GM19035 (cell line): ENCODE results near the gene ASXL2.
"Not testable (repeated sequence)": the region's sequence is repeated elsewhere in the genome, so short reads cannot be mapped to it uniquely, and the experiment has no call there.

Experiments
- ATAC-seq: cut with Tn5 transposase; IDR thresholded peaks from one replicate; pipeline ENCODE4 v1.9.1; 2021; ENCODE audit not compliant: unreplicated experiment

Gene ASXL2

DNA sequence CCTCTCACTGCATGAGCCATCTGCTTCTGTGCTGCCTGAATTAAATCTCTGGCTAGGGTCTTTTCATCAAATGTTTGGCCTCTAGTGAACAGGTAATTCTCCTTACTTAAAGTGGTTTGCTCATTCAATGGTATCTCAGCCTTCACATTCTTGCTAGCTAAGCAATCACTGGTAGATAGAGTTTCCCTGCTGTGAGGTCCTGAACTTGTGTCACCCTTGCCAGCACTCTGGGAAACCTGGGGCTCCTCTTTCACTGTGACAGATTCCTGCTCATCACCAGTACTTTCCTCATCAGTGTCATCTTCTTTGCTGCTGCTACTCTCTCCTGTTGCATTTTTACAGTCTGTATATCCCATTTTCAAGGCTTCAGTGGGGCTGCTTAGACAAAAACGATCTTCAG lies 135.8 kb downstream of the ASXL2 start:
- no peak for ATAC-seq

GRCh38 chr2:25740810-25741381 lies 137.4 kb downstream of the ASXL2 start:
- no peak for ATAC-seq

DNA sequence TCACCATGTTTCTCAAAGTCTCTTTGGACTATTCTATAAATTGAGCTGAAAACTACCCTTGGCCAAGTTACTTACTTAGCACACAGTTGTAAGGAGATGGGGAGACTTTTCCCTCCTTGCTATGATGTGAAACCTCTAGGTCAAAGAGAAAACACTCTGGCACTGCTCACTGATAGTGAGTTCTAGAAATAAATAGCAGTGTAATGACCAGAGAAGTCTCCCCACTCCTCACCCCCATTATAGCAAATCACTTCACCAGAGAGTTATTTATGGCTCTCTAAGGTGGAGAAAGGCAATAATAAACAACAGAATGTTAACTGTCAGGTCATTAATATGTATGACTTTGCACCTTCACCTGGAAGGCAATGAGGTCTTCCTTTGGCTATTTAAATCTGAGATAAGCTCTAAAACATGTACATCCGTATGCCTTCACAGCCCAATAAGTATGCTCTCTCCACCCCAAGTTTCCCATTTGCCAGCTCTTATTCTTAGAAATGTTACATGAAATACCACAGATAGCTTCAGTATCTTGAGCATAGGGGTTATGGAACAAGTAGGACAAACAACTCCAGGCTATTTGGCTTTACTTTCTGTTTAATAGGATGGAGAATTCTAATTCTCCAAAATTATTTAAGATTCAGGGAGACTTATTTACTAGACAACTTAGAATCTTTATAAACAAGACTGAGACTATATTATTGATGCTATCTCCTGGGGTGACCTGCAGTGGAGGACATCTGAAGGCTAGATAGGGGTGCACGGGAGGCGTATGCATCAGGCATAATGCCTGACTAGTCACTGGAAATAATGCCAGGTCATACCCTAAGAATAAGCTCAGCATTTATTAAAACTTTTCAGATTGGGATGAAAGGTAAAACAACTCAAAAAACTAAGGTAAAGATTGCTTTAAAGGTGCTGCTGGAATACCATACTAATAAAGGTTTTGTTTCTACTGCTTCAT lies 139.6 kb downstream of the ASXL2 start:
- no peak for ATAC-seq

- ATAC-seq = no peak
Observed at GRCh38 chr2:25736899-25737515, 141.3 kb downstream of the ASXL2 start.

GRCh38 chr2:25735835-25736234 lies 142.5 kb downstream of the ASXL2 start:
- ATAC-seq = no peak

GRCh38 chr2:25728559-25728958 lies 149.7 kb downstream of the ASXL2 start:
- ATAC-seq = no peak

DNA sequence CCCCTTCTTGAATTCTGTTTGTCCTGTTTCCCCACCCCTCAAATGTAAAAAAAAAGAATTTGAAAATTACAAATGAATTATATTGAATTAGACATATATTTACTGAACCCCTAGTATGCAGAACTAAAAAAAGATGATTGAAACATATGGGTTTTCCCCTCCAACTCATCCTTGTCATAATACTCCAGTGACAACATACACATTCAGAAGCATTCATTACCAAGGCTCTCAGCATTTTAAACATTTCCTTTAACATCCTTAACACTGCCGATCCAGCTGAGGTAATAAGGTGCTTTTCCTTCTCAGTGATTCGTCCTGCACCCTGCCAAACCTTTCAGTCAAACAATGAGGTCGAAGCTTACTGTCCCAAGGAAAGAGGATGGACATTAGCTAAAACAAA lies 151.8 kb downstream of the ASXL2 start:
- ATAC-seq = no peak

- no peak for ATAC-seq
Observed at GRCh38 chr2:25725877-25726276, 152.4 kb downstream of the ASXL2 start.

- ATAC-seq = no peak
Observed at GRCh38 chr2:25724756-25725155, 153.5 kb downstream of the ASXL2 start.

DNA sequence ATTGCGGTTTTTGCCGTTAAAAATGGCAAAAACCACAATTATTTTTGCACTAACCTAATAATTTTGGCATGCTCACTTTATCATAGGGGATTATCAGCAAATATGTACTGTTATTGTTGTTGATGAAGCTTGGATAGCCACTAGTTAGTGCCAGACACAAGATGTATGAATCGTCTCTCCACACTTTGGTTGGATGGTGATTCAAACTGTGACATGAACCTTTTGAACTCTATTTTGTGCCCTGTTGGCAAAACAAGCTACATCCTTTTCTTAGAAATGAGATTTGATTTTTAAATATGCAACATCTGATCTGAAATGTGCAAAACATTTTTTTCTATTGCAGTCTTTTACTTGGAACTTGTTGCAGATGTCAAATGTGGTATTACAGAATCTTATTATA lies 156.1 kb downstream of the ASXL2 start:
- no peak for ATAC-seq

- ATAC-seq = no peak
Observed at GRCh38 chr2:25720575-25720974, 157.7 kb downstream of the ASXL2 start.

DNA sequence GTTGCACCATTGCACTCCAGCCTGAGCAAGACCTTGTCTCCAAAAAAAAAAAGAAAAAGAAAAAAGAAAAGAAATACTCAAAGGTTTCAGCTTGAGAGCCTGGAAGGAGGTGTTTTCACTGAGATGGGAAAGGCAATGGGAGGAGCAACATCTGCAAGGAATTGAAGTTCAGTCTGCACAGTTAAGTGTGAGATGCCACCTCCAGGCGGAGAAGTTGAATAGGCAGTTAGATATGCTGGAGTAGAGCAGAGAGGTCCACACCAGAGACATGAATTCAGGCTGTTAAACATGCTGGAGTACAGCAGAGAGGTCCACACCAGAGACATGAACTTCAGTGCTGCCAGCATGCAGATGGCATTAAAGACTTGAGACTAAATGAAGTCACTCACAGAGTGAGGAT lies 163.5 kb downstream of the ASXL2 start:
- ATAC-seq = no peak

DNA sequence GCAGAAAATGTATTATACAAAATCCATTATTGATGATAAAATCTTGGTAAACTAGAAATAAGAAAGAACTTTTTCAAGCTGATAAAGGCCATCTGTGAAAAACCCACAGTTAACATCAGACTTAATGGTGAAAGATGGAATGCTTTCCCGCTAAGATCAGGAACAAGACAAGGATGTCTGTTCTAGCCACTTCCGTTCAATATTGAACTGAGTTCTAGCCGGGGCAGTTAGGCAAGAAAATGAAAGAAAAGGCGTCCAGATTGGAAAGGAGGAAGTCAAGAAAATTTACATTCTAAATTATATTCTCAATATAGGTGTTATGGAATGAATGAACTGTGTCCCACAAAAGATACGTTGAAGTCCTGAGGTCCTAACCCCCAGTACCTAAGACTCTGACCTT lies 165.8 kb downstream of the ASXL2 start:
- no peak for ATAC-seq

DNA sequence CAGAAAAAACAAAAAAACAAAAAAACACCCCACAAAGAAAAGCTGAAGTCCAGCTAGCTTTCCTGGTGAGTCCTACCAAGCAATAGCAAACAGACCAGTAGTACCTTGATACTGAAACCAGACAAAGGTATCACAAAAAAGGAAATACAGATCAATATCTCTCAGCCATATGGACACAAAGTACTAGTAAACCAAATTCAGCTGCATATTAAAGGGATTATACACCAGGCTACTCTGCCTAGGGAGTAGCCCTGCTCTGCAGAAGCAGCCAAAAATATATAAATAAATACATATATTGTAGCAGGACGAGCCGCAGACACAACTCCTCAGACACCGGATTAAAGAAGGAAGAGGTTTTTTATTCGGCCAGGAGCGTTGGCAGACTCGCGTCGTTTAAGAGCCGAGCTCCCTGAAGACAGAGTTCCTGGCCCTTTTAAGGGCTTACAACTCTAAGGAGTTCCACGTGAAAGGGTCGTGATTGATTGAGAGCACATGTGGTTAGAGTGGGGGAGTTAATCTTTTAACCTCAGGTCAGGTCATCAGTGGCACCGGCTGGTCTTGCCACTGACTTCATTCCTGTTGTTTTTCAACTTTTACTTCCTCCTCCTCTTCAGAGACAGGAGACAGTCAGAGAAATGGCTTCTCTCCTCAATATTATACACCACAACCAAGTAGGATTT lies 166.5 kb downstream of the ASXL2 start:
- no peak for ATAC-seq

DNA sequence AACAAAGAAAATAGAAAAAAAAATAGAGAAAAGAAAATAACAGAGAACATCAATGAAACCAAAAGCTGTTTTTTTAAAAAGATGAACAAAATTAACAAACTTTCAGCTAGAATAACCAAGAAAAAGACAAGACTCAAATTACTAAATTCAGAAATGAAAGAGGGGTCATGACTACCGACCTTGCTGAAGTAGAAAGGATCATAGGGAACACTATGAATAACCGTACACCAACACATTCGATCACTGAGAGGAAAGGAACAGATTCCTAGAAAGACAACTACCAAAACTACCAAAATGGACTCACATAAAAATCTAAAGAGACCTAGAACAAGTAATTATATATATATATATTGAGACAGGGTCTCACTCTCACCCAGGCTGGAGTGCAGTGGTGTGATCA lies 167.5 kb downstream of the ASXL2 start:
- no peak for ATAC-seq

GRCh38 chr2:25709349-25709748 lies 168.9 kb downstream of the ASXL2 start:
- ATAC-seq = no peak

- ATAC-seq = no peak
Observed at GRCh38 chr2:25707927-25708590, 170.2 kb downstream of the ASXL2 start.

DNA sequence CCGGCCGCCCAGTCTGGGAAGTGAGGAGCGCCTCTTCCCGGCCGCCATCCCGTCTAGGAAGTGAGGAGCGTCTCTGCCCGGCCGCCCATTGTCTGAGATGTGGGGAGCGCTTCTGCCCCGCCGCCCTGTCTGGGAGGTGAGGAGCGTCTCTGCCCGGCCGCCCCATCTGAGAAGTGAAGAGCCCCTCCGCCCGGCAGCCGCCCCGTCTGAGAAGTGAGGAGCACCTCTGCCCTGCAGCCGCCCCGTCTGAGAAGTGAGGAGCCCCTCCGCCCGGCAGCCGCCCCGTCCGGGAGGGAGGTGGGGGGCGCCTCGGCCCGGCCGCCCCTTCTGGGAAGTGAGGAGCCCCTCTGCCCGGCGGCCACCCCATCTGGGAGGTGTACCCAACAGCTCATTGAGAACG lies 172.7 kb downstream of the ASXL2 start:
- ATAC-seq = not testable (repeated sequence)

DNA sequence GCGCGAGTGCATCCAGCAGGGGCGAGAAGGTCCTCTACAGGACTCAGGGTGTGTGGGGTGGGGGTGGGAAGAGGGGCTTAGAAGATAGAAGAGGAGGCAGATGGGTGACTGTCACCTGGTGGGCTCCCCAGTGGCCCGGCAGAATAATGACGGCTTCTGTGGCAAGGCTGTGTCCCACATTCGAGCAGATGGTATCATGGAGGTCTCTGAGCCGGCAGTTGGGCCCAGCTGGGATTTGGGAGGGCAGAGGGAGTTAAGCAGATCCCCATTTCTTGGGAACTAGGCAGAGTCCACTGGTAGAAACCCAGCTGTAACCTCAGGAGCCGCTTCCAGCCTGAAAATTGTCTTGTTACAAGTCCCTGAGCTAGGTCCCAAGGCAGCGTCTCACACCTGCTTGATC lies 176.5 kb downstream of the ASXL2 start:
- no peak for ATAC-seq

- no peak for ATAC-seq
Observed at GRCh38 chr2:25700221-25700660, 178.0 kb downstream of the ASXL2 start.

DNA sequence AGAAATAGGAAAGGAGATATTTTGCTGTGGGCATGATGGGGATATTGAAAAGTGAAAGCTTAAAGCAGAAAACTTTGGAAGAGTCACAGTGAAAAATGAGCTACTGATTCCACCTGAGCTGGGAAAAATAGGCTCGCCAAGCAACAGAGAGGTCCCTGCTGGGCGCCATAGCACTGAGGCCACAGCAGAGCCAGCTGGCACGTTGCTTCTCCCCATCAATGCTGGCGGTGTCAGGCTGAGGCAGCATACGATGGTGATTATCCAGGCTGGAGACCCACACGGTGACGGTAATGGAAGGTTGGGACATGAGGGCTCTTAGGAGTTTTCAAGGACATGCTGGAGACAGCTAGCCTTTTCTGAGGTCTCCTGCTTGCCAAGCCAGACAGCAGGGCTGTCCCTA lies 179.1 kb downstream of the ASXL2 start:
- no peak for ATAC-seq
